Measurements from ENCODE around the gene FN3KRP.

The FN3KRP gene

GRCh38 chr17:82716203-82717010 lies at the start of gene FN3KRP:
Gene FN3KRP (plus strand): TSS chr17:82716706. CDS start chr17:82716756, 50 bp downstream.
- FAIRE-seq: no peak

- FAIRE-seq: no peak
Measured at GRCh38 chr17:82666931-82667667, 49.4 kb upstream of the FN3KRP start.

GRCh38 chr17:82667668-82668000 lies 48.9 kb upstream of the FN3KRP start:
- no peak for FAIRE-seq

- no peak for FAIRE-seq
Measured at GRCh38 chr17:82668024-82668630, 48.4 kb upstream of the FN3KRP start.

GRCh38 chr17:82668631-82669099 lies 47.8 kb upstream of the FN3KRP start:
- FAIRE-seq: no peak

- FAIRE-seq: no peak
Measured at GRCh38 chr17:82670661-82671450, 45.6 kb upstream of the FN3KRP start.

GRCh38 chr17:82674656-82675475 lies 41.6 kb upstream of the FN3KRP start:
- FAIRE-seq: no peak

- no peak for FAIRE-seq
Measured at GRCh38 chr17:82675476-82676245, 40.8 kb upstream of the FN3KRP start.

GRCh38 chr17:82677353-82677925 lies 39.1 kb upstream of the FN3KRP start:
- FAIRE-seq: no peak

- FAIRE-seq: no peak
Measured at GRCh38 chr17:82678265-82678891, 38.1 kb upstream of the FN3KRP start.

GRCh38 chr17:82679586-82680465 lies 36.7 kb upstream of the FN3KRP start:
- no peak for FAIRE-seq

GRCh38 chr17:82681547-82681946 lies 35.0 kb upstream of the FN3KRP start:
- no peak for FAIRE-seq

- no peak for FAIRE-seq
Measured at GRCh38 chr17:82683534-82683933, 33.0 kb upstream of the FN3KRP start.

GRCh38 chr17:82684228-82684841 lies 32.2 kb upstream of the FN3KRP start:
- FAIRE-seq: no peak

- FAIRE-seq: no peak
Measured at GRCh38 chr17:82685291-82685690, 31.2 kb upstream of the FN3KRP start.

- FAIRE-seq: no peak
Measured at GRCh38 chr17:82686366-82687324, 29.9 kb upstream of the FN3KRP start.

- FAIRE-seq: no peak
Measured at GRCh38 chr17:82687375-82687861, 29.1 kb upstream of the FN3KRP start.
